Muscle layer of duodenum (tissue), 2 donors: ENCODE measurements around the gene POLA1.

Experiments used
- H3K27ac ChIP-seq: one replicate; pipeline ENCODE4 v1.7.0; 2013; ENCODE audit warnings: mild to moderate bottlenecking, low read length
- H3K27me3 ChIP-seq: one replicate; pipeline ENCODE4 v1.7.0; 2013; ENCODE audit warnings: low read depth, mild to moderate bottlenecking, control low read depth, low read length
- H3K36me3 ChIP-seq, 2 donors: one replicate each; pipeline ENCODE4 v1.7.0; 2013; ENCODE audit warnings: low read length in 2 of 2, control low read depth in 1 of 2, mild to moderate bottlenecking in 1 of 2; ENCODE audit not compliant: insufficient read depth in 2 of 2, control insufficient read depth in 1 of 2
- H3K4me1 ChIP-seq, 2 donors: one replicate each; pipeline ENCODE4 v1.7.0; 2013; ENCODE audit warnings: low read length in 2 of 2, mild to moderate bottlenecking in 2 of 2, control low read depth in 1 of 2, moderate library complexity in 1 of 2; ENCODE audit not compliant: insufficient read depth in 2 of 2, control insufficient read depth in 1 of 2
- H3K4me3 ChIP-seq, 2 donors: one replicate each; pipeline ENCODE4 v1.7.0; 2013; ENCODE audit warnings: low read length in 2 of 2, low read depth in 1 of 2, mild to moderate bottlenecking in 1 of 2
- H3K9me3 ChIP-seq, 2 donors: one replicate each; pipeline ENCODE4 v1.7.0; 2013; ENCODE audit warnings: low read length in 2 of 2, control low read depth in 1 of 2, mild to moderate bottlenecking in 1 of 2; ENCODE audit not compliant: control insufficient read depth in 1 of 2
- donor health status: healthy.

Gene POLA1

DNA sequence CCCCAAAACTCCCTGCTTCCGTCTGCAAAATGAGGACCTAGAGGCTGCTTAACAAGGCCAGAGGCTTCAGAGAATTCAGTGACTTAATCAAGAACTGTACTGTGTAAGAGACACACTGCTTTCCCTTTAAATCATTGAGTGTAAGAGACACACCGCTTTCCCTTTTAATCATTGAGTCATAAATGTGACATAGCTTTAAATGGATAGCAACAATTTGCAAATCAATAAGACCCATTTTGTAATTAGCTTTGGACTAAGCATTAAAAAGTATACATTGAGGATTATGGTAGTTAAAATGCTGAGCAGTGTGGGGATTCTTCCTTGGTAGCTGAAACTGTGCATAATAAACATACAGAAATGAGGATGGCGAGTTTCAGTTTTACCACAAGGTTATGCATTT lies 290.2 kb downstream of the POLA1 start:
- Histone ChIP-seq H3K27me3 (no peaks in the 10 kb centered on the region), H3K4me1 (no peaks in the 10 kb centered on the region), H3K27ac (no peak overlapping the region), H3K36me3 (no peaks in the 10 kb centered on the region), H3K9me3 (no peaks in the 10 kb centered on the region), H3K4me3 (no peak overlapping the region)

- H3K9me3 ChIP-seq: no peaks in the 10 kb centered on the region
- no peaks in the 10 kb centered on the region for H3K36me3 ChIP-seq
- H3K4me1 ChIP-seq: no peaks in the 10 kb centered on the region
- H3K27ac ChIP-seq: no peak overlapping the region
- H3K27me3 ChIP-seq: no peaks in the 10 kb centered on the region
- no peak overlapping the region for H3K4me3 ChIP-seq
Observed at GRCh38 chrX:24985120-24985519, 291.4 kb downstream of the POLA1 start.

DNA sequence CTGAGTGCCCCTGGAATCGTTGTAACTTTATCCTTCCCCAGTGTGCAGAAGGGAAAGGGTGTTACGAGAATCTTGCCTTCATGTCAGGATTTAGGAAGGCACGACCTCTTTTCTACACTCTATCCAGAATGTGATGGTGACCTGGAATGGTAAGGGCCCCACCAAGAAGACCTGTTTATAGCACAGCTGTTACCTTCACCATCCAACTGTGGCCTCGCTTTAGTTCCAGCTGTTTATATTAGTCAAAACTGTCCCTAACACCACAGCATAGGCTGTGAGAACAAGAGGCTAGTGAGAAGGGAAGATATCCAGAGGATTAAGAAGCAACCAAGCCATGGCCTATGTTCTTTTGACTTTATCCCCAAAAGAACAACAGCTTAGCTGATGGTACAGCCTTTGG lies 294.0 kb downstream of the POLA1 start:
- H3K36me3 ChIP-seq: no peaks in the 10 kb centered on the region
- no peaks in the 10 kb centered on the region for H3K27me3 ChIP-seq
- H3K27ac ChIP-seq: no peak overlapping the region
- no peaks in the 10 kb centered on the region for H3K4me1 ChIP-seq
- no peak overlapping the region for H3K4me3 ChIP-seq
- H3K9me3 ChIP-seq: no peaks in the 10 kb centered on the region

DNA sequence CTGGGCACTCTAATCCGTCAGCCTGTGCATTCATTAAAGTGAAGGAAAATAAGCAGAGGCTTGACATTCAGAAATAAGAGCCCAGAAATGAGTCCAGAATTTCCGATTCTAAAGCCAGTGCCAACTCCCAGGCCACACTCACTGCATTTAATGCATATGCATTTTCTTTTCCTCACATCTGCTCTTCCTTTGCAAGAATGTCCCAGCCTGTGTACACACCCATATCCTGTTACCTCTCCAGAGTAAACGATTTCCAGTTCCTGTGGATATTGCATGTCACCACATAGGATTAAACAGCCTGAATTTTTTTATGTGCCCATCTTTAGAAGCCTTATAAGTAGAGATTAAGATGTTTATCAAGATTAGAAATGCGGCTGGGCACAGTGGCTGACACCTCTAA lies 294.6 kb downstream of the POLA1 start:
- no peaks in the 10 kb centered on the region for H3K27me3 ChIP-seq
- no peak overlapping the region for H3K4me3 ChIP-seq

DNA sequence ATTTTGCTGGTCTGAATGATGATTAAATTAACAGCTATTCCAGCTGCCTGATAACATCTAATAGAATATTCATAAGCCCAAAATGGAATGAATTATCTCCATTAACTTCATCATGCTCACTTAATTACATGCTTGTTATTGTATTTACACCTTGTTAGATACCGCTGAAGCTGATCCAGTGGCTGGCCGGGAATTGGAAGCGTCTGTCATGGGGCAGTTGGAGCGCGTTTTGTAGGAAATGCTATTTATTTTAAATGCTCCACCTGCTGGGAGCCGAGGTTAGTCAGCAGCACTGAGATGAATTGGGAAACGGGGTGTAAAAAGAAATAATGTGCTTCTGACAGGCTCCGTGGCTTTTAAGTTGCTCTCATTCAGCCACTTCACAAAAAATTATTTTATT lies 296.8 kb downstream of the POLA1 start:
- Histone ChIP-seq H3K36me3 (no peaks in the 10 kb centered on the region), H3K9me3 (no peaks in the 10 kb centered on the region), H3K27ac (no peak overlapping the region), H3K4me3 (no peak overlapping the region), H3K27me3 (no peaks in the 10 kb centered on the region), H3K4me1 (no peaks in the 10 kb centered on the region)

More for the DNA sequence above, 294.6 kb downstream of the POLA1 start:
- Histone ChIP-seq H3K36me3 (no peaks in the 10 kb centered on the region), H3K27ac (no peak overlapping the region), H3K9me3 (no peaks in the 10 kb centered on the region), H3K4me1 (no peaks in the 10 kb centered on the region)

GRCh38 chrX:24993879-24994278 lies 300.2 kb downstream of the POLA1 start:
- H3K4me1 ChIP-seq: no peaks in the 10 kb centered on the region
- H3K36me3 ChIP-seq: peaks cover 0 to 4% of the 10 kb centered on the region in 2 donors
- H3K27me3 ChIP-seq: no peaks in the 10 kb centered on the region
- H3K4me3 ChIP-seq: no peak overlapping the region
- no peak overlapping the region for H3K27ac ChIP-seq
- no peaks in the 10 kb centered on the region for H3K9me3 ChIP-seq

- Histone ChIP-seq H3K36me3 (peaks cover 0 to 4% of the 10 kb centered on the region in 2 donors), H3K27ac (no peak overlapping the region), H3K4me1 (no peaks in the 10 kb centered on the region), H3K9me3 (no peaks in the 10 kb centered on the region), H3K4me3 (no peak overlapping the region), H3K27me3 (no peaks in the 10 kb centered on the region)
Observed at GRCh38 chrX:24996096-24996709, 302.5 kb downstream of the POLA1 start.

DNA sequence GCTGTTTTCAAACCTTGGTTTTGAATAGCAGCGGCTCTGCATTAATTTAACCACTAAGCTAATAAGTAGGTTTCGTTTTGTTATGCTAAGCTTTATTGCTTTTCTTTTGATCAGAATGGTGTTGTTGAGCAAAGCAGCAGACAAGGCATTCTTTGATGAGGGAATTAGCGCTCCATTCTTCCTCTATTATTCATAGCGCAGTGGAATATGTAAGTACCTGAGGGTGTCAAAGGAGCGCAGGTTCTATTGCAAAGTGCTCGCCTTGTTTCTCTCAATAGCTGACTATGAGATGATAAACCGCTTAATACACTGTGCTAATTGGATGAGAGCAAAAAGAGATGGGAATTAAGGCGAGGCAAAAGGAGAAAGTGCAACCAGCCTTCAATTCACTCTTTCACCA lies 305.8 kb downstream of the POLA1 start:
- Histone ChIP-seq H3K9me3 (no peaks in the 10 kb centered on the region), H3K4me1 (peaks cover 0 to 4% of the 10 kb centered on the region in 2 donors), H3K4me3 (no peak overlapping the region), H3K27ac (no peak overlapping the region), H3K36me3 (peaks cover 0 to 4% of the 10 kb centered on the region in 2 donors), H3K27me3 (peaks cover 3% of the 10 kb centered on the region)

DNA sequence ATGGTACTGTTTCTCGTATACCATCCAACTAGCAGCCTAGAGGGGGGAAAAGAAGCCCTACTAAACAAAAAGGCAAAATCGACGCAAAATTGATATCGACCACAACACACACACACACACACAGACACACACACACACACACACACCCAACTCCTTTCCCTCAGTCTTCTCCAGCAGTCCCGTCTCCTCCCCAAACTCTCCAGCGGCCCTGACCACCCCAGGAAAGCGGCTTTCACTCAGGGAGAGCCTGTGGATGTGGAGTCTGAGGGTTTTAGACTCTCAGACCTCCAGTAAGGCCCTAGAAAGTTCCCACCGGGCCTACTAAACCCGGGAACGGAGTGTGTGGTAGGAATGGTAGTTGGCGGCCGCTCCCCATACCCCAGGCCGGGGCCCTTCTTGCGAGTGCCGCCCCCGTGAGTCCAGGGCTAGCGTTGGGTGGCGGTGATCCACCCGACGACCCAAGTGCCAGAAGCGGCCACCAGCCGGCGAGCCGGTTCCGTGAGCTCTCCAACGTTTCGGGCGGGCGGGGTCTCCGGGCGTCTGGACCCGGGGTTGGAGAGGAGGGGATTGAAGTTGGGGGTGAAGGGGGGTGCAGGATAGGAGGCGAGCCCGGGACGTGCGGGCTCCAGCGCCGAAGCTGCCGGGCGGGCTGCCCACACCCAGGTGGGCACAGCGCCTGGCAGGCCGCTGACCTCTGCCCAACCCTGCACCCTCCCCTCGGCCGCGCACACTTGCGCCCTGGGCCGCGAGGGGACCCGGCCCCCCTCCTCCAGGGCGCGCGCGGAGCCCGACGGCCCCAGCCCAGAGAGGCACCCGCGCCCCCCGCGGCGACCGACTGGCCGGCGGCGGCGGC lies 308.3 kb downstream of the POLA1 start:
- no peaks in the 10 kb centered on the region for H3K9me3 ChIP-seq
- peaks cover 0 to 24% of the 10 kb centered on the region in 2 donors for H3K4me1 ChIP-seq
- no peak overlapping the region for H3K27ac ChIP-seq
- H3K27me3 ChIP-seq: peaks cover 10% of the 10 kb centered on the region
- H3K4me3 ChIP-seq: no peak overlapping the region
- H3K36me3 ChIP-seq: peaks cover 0 to 4% of the 10 kb centered on the region in 2 donors

- H3K4me1 ChIP-seq: peaks cover 0 to 25% of the 10 kb centered on the region in 2 donors
- peak overlapping the region in 1 of 2 donors; percentile 16 for H3K4me3 ChIP-seq
- no peaks in the 10 kb centered on the region for H3K9me3 ChIP-seq
- no peak overlapping the region for H3K27ac ChIP-seq
- H3K36me3 ChIP-seq: peaks cover 0 to 4% of the 10 kb centered on the region in 2 donors
- peaks cover 10% of the 10 kb centered on the region for H3K27me3 ChIP-seq
Observed at GRCh38 chrX:25002661-25003020, 308.9 kb downstream of the POLA1 start.

DNA sequence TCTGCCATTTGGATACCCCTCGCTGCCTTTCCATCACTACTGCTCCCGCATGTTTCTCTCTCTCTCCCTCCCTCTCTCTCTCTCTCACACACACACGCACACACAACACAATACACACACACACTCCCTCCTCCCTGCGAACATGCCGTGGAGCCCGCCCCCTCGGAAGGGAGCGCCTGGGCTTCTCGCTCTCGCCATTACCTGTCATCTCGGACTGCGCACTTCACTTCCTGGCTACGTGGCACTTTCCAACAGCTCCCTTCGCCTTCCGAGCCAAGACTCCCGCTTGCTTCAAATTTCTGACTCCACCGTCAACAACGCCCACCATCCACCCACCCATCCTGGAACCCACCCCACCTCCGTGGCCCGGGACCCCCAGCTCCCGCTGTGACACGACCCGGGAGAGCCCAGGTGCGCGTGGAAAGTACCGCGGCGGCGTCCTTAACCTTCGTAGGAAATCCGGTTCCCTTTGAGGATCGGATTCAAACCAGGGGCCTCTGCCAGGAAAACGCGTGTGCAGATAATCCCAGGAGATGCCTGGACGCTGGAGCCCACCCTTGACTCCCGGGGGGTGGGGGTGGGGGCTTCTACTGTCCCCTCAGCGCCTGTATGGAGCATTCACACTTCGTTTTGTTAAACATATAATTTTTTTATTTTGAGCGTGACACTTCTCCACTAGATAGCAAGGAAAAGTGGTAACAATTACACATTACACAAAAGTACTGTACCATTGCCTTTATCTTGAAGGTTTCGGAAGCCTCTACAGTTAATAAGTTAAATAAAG lies 309.5 kb downstream of the POLA1 start:
- Histone ChIP-seq H3K27me3 (peaks cover 16% of the 10 kb centered on the region), H3K4me3 (peak overlapping the region in 1 of 2 donors; percentile 16), H3K36me3 (peaks cover 0 to 2% of the 10 kb centered on the region in 2 donors), H3K4me1 (peaks cover 0 to 25% of the 10 kb centered on the region in 2 donors), H3K27ac (no peak overlapping the region), H3K9me3 (no peaks in the 10 kb centered on the region)
